H9 (cell line): ENCODE data around the gene SLC27A1. TPM values are rescaled to one million over a fixed set of nuclear protein-coding genes. Genes with fewer than 3 reads are reported as not detected.
A peak's percentile ranks its signal among the peaks of the same experiment; 100 is the strongest.
"Not testable (repeated sequence)": the region's sequence is repeated elsewhere in the genome, so short reads cannot be mapped to it uniquely, and the experiment has no call there.

Experiments used
- DNase-seq: peaks from one replicate; pipeline ENCODE4 v3.0.0-alpha.2; 2017
- H2AFZ ChIP-seq: one replicate; pipeline ENCODE4 v1.6.1; 2013; ENCODE audit warnings: mild to moderate bottlenecking, low read length, control low read depth, moderate library complexity
- H2AK5ac ChIP-seq: 2 replicates; pipeline ENCODE4 v1.6.1; 2013; ENCODE audit warnings: low read length, control low read depth, mixed read lengths; ENCODE audit not compliant: insufficient read length
- H2BK120ac ChIP-seq: one replicate; pipeline ENCODE4 v1.6.1; 2013; ENCODE audit warnings: low read depth, mild to moderate bottlenecking, low read length, control low read depth, inconsistent platforms; ENCODE audit not compliant: poor library complexity, severe bottlenecking
- H2BK12ac ChIP-seq: 2 replicates; pipeline ENCODE4 v1.6.1; 2013; ENCODE audit warnings: low read length, control low read depth, mixed read lengths, low read depth; ENCODE audit not compliant: insufficient read length
- H2BK15ac ChIP-seq: 2 replicates; pipeline ENCODE4 v1.6.1; 2013; ENCODE audit warnings: low read depth, low read length, control low read depth
- H2BK20ac ChIP-seq: one replicate; pipeline ENCODE4 v1.6.1; 2013; ENCODE audit warnings: low read depth, mild to moderate bottlenecking, low read length, control low read depth, inconsistent platforms; ENCODE audit not compliant: poor library complexity, severe bottlenecking
- H2BK5ac ChIP-seq: 2 replicates; pipeline ENCODE4 v1.6.1; 2013; ENCODE audit warnings: low read length, control low read depth, mixed read lengths; ENCODE audit not compliant: insufficient read length
- H3K14ac ChIP-seq: 2 replicates; pipeline ENCODE4 v1.6.1; 2013; ENCODE audit warnings: low read length, control low read depth; ENCODE audit not compliant: insufficient read depth
- H3K18ac ChIP-seq: 2 replicates; pipeline ENCODE4 v1.6.1; 2013; ENCODE audit warnings: low read depth, mild to moderate bottlenecking, mixed read lengths, low read length, control low read depth; ENCODE audit not compliant: insufficient read length
- H3K23ac ChIP-seq: 2 replicates; pipeline ENCODE4 v1.6.1; 2013; ENCODE audit warnings: low read length, control low read depth, mixed read lengths, low read depth; ENCODE audit not compliant: insufficient read length
- H3K23me2 ChIP-seq: 2 replicates; pipeline ENCODE4 v1.6.1; 2013; ENCODE audit warnings: low read depth, mild to moderate bottlenecking, mixed read lengths, low read length, control low read depth; ENCODE audit not compliant: insufficient read length, poor library complexity, severe bottlenecking
- H3K27ac ChIP-seq: 2 replicates; pipeline ENCODE4 v1.5.1; 2013; ENCODE audit warnings: low read length, control low read depth, mixed read lengths, low read depth; ENCODE audit not compliant: insufficient read length
- H3K27me3 ChIP-seq: 2 replicates; pipeline ENCODE4 v1.6.1; 2013; ENCODE audit warnings: low read length, control low read depth, inconsistent platforms; ENCODE audit not compliant: insufficient read depth
- H3K4ac ChIP-seq: 2 replicates; pipeline ENCODE4 v1.6.1; 2013; ENCODE audit warnings: low read depth, mild to moderate bottlenecking, control low read depth, inconsistent platforms, low read length, moderate library complexity
- H3K4me1 ChIP-seq: 2 replicates; pipeline ENCODE4 v1.6.1; 2013; ENCODE audit warnings: low read length, control low read depth, inconsistent platforms; ENCODE audit not compliant: insufficient read depth
- H3K4me2 ChIP-seq: 2 replicates; pipeline ENCODE4 v1.6.1; 2013; ENCODE audit warnings: low read length, control low read depth, mixed read lengths; ENCODE audit not compliant: insufficient read length, insufficient read depth
- H3K56ac ChIP-seq: 2 replicates; pipeline ENCODE4 v1.6.1; 2013; ENCODE audit warnings: low read depth, mild to moderate bottlenecking, mixed read lengths, low read length, control low read depth; ENCODE audit not compliant: insufficient read length
- H3K79me1 ChIP-seq: 2 replicates; pipeline ENCODE4 v1.6.1; 2013; ENCODE audit warnings: low read depth, mild to moderate bottlenecking, moderate library complexity, low read length, control low read depth, inconsistent platforms; ENCODE audit not compliant: insufficient read depth, poor library complexity, severe bottlenecking
- H3K79me2 ChIP-seq: 2 replicates; pipeline ENCODE4 v1.6.1; 2013; ENCODE audit warnings: low read length, control low read depth, inconsistent platforms; ENCODE audit not compliant: insufficient read depth
- H3K9ac ChIP-seq: 2 replicates; pipeline ENCODE4 v1.6.1; 2013; ENCODE audit warnings: low read length, control low read depth, mixed read lengths; ENCODE audit not compliant: insufficient read length; ENCODE audit errors: extremely low read depth
- H3K9me3 ChIP-seq: one replicate; pipeline ENCODE4 v1.6.1; 2013; ENCODE audit warnings: low read depth, low read length, inconsistent platforms; ENCODE audit not compliant: control insufficient read depth
- H3T11ph ChIP-seq: one replicate; pipeline ENCODE4 v1.6.1; 2013; ENCODE audit warnings: mild to moderate bottlenecking, low read length, control low read depth, inconsistent platforms
- H4K20me1 ChIP-seq: one replicate; pipeline ENCODE4 v1.6.1; 2013; ENCODE audit not compliant: control insufficient read depth, insufficient read length, insufficient read depth
- H4K5ac ChIP-seq: 2 replicates; pipeline ENCODE4 v1.6.1; 2013; ENCODE audit warnings: low read depth, mild to moderate bottlenecking, mixed read lengths, low read length, control low read depth; ENCODE audit not compliant: insufficient read length
- H4K8ac ChIP-seq: replicated peaks from 2 replicates; pipeline ENCODE4 v1.6.1; 2013; ENCODE audit warnings: low read length, control low read depth, mixed read lengths, low read depth; ENCODE audit not compliant: insufficient read length
- H4K91ac ChIP-seq: 2 replicates; pipeline ENCODE4 v1.6.1; 2013; ENCODE audit warnings: low read depth, mild to moderate bottlenecking, moderate library complexity, mixed read lengths, low read length, control low read depth; ENCODE audit not compliant: insufficient read length
- H3K27ac Mint-ChIP-seq, 3 experiments: 2 replicates in 2 of 3; 3 replicates in 1 of 3; pipeline ENCODE4 v1.8.0; 2020 to 2021; ENCODE audit warnings: mixed read lengths in 3 of 3, mild to moderate bottlenecking in 1 of 3, moderate library complexity in 1 of 3
- H3K27me3 Mint-ChIP-seq: 2 replicates; pipeline ENCODE4 v1.8.0; 2021; ENCODE audit warnings: low read depth, mild to moderate bottlenecking, moderate library complexity, mixed read lengths
- H3K36me3 Mint-ChIP-seq, 3 experiments: 2 replicates in 2 of 3; 3 replicates in 1 of 3; pipeline ENCODE4 v1.8.0; 2020 to 2021; ENCODE audit warnings: low read depth in 3 of 3, mixed read lengths in 3 of 3; ENCODE audit not compliant: insufficient read depth in 1 of 3
- H3K4me1 Mint-ChIP-seq, 2 experiments: 2 replicates each; pipeline ENCODE4 v1.8.0; 2020; ENCODE audit warnings: mixed read lengths in 2 of 2
- H3K4me3 Mint-ChIP-seq, 2 experiments: 2 replicates in 1 of 2; 3 replicates in 1 of 2; pipeline ENCODE4 v1.8.0; 2020 to 2021; ENCODE audit warnings: mild to moderate bottlenecking in 2 of 2, mixed read lengths in 2 of 2, moderate library complexity in 1 of 2
- H3K9me3 Mint-ChIP-seq, 2 experiments: 2 replicates in 1 of 2; 3 replicates in 1 of 2; pipeline ENCODE4 v1.8.0; 2020; ENCODE audit warnings: mild to moderate bottlenecking in 2 of 2, mixed read lengths in 2 of 2, moderate library complexity in 1 of 2
- WGBS: extraction: QIAGEN DNeasy Blood & Tissue Kit; methylation state at CpG from one replicate; pipeline ENCODE4 v1.1.7; 2013; ENCODE audit warnings: missing lambda C conversion rate, low lambda C conversion rate, mixed read lengths; ENCODE audit not compliant: insufficient read length; ENCODE audit errors: extremely low coverage; 5-methylcytosine and 5-hydroxymethylcytosine counted together
- total RNA-seq: library from RNA; stranded (reverse); gene quantifications from 2 replicates; pipeline ENCODE4 v1.2.1, GENCODE V29; 2021
- TF ChIP-seq, protein P1 (sequence below): fragments of 200-600 bp; sonication (generic); conservative IDR thresholded peaks from 3 replicates; pipeline ENCODE4 v1.8.0; 2021; ENCODE audit warnings: antibody characterized with exemption, mild to moderate bottlenecking

The SLC27A1 gene
- total RNA-seq, 1 experiment from 2014 or later: 6.4 TPM

GRCh38 chr19:17499025-17499424 is 28.7 kb downstream of the SLC27A1 start:
- H3K79me1 ChIP-seq, H3K36me3 Mint-ChIP-seq, H2BK5ac ChIP-seq, H3K18ac ChIP-seq, H3K14ac ChIP-seq, H3K4ac ChIP-seq, H2BK15ac ChIP-seq, H4K5ac ChIP-seq, H3K56ac ChIP-seq, H3K9me3 Mint-ChIP-seq, H3K27me3 Mint-ChIP-seq, H3K27ac ChIP-seq, H3K27me3 ChIP-seq, H3K9me3 ChIP-seq, H4K91ac ChIP-seq, H3K27ac Mint-ChIP-seq, H3T11ph ChIP-seq, H3K4me1 ChIP-seq, H3K23me2 ChIP-seq, H3K23ac ChIP-seq, H4K20me1 ChIP-seq, H2BK20ac ChIP-seq, H4K8ac ChIP-seq, H2AFZ ChIP-seq, H3K9ac ChIP-seq, H2BK120ac ChIP-seq, DNase-seq, H3K4me2 ChIP-seq, H3K79me2 ChIP-seq, H3K4me3 Mint-ChIP-seq, H2BK12ac ChIP-seq, H2AK5ac ChIP-seq: not testable (repeated sequence)
- H3K4me1 Mint-ChIP-seq: peaks cover 17 to 18% of the 10 kb centered on the region in 2 experiments
- no CpG with 5 or more reads among the region's 12 CpGs for WGBS
- TF ChIP-seq, protein P1, sequence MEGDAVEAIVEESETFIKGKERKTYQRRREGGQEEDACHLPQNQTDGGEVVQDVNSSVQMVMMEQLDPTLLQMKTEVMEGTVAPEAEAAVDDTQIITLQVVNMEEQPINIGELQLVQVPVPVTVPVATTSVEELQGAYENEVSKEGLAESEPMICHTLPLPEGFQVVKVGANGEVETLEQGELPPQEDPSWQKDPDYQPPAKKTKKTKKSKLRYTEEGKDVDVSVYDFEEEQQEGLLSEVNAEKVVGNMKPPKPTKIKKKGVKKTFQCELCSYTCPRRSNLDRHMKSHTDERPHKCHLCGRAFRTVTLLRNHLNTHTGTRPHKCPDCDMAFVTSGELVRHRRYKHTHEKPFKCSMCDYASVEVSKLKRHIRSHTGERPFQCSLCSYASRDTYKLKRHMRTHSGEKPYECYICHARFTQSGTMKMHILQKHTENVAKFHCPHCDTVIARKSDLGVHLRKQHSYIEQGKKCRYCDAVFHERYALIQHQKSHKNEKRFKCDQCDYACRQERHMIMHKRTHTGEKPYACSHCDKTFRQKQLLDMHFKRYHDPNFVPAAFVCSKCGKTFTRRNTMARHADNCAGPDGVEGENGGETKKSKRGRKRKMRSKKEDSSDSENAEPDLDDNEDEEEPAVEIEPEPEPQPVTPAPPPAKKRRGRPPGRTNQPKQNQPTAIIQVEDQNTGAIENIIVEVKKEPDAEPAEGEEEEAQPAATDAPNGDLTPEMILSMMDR: peak; percentile 28; the same call in 2 of the 3 replicates
